C4-2B (cell line): ENCODE data around the gene CLEC16A.

ENCODE experiments used
- CTCF ChIP-seq: fragments of 450-650 bp; conservative IDR thresholded peaks from 2 replicates; pipeline ENCODE4 v1.5.1; 2017; ENCODE audit warnings: mild to moderate bottlenecking
- ZFX ChIP-seq: fragments of 450-650 bp; IDR thresholded peaks from 2 replicates; pipeline ENCODE4 v1.6.1; 2017

GRCh38 chr16:11114366-11115164, 170.2 kb downstream of the CLEC16A start:
- TF ChIP-seq CTCF (no peak), ZFX (no peak)
